ENCODE results near the gene MYMX. TPM values are rescaled to one million over a fixed set of nuclear protein-coding genes. Genes with fewer than 3 reads are reported as not detected.

MYMX gene
- total RNA-seq, 1 experiment from 2014 or later: not detected

DNA sequence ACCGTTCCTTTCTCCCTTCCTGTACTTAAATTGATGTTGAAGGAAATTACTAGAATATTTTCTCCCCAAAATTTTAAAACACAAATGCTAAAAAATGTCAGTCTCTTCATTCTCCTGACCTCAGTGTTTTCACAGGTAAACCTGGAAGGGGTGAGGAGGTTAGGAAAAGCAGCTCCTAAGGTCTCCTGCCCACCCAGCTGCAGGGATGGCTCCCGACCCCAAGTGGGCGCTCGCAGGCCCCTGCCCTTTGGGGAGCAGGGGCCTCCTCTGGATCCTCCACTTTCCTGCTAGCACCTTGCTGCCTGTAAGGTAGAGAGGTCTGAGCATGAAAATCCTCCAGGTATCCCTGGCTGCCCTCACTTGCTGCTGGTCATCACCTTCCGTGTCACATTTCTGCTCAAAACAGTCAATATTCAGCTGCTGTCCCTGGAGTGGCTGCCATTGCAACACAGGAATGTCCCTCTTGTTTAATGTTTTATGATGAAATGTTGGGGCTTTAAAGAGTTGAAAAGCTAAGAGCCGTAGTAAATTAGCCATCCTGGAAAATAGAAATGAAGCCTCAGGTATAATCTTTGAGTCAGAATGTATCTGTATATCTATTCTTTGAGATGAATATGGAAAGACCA is 19.3 kb downstream of the MYMX start:
- DNase-seq (ENCODE audit: low spot score): no peak
- H3K4me1 ChIP-seq (ENCODE audit: insufficient read depth, low read length, poor library complexity, severe bottlenecking): peaks cover 10% of the 10 kb centered on the region
- CTCF ChIA-PET: interaction anchor here (0.7 kb wide), 2 partner anchors 25 to 518 kb away, joined by 4 to 5 read pairs; no protein-coding TSS in a partner anchor
- H3K27ac ChIP-seq (ENCODE audit: low read depth, low read length, poor library complexity, severe bottlenecking): no peak overlapping the region
- H3K4me3 ChIP-seq (ENCODE audit: low read depth, low read length, poor library complexity, severe bottlenecking): no peak overlapping the region
- POLR2A ChIA-PET (ENCODE audit: low non-redundant PET): no interaction called here
- TF ChIP-seq, protein P1, sequence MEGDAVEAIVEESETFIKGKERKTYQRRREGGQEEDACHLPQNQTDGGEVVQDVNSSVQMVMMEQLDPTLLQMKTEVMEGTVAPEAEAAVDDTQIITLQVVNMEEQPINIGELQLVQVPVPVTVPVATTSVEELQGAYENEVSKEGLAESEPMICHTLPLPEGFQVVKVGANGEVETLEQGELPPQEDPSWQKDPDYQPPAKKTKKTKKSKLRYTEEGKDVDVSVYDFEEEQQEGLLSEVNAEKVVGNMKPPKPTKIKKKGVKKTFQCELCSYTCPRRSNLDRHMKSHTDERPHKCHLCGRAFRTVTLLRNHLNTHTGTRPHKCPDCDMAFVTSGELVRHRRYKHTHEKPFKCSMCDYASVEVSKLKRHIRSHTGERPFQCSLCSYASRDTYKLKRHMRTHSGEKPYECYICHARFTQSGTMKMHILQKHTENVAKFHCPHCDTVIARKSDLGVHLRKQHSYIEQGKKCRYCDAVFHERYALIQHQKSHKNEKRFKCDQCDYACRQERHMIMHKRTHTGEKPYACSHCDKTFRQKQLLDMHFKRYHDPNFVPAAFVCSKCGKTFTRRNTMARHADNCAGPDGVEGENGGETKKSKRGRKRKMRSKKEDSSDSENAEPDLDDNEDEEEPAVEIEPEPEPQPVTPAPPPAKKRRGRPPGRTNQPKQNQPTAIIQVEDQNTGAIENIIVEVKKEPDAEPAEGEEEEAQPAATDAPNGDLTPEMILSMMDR (conservative IDR thresholded peaks at IDR 0.05; ENCODE audit: low read depth, low read length): no peak
- TF ChIP-seq EZH2 (IDR thresholded peaks at IDR 0.05; ENCODE audit: borderline replicate concordance, low read depth, low read length, poor library complexity, severe bottlenecking): no peak
- TSS peak; percentile 10 for BruUV-seq (replicated peaks)
- H3K27me3 ChIP-seq (replicated peaks; ENCODE audit: insufficient read depth, low read depth, low read length, poor library complexity): no peaks in the 10 kb centered on the region
- H3K9me3 ChIP-seq (ENCODE audit: low read depth, low read length, poor library complexity, severe bottlenecking): no peaks in the 10 kb centered on the region
- intact Hi-C loops (cut with micrococcal nuclease; ENCODE audit: unreplicated experiment): loop anchor here (2.0 kb wide), 1 partner anchor 139 kb away; no protein-coding TSS in a partner anchor
- H3K36me3 ChIP-seq (ENCODE audit: insufficient read depth, low read length, poor library complexity, severe bottlenecking): peaks cover 16% of the 10 kb centered on the region

DNA sequence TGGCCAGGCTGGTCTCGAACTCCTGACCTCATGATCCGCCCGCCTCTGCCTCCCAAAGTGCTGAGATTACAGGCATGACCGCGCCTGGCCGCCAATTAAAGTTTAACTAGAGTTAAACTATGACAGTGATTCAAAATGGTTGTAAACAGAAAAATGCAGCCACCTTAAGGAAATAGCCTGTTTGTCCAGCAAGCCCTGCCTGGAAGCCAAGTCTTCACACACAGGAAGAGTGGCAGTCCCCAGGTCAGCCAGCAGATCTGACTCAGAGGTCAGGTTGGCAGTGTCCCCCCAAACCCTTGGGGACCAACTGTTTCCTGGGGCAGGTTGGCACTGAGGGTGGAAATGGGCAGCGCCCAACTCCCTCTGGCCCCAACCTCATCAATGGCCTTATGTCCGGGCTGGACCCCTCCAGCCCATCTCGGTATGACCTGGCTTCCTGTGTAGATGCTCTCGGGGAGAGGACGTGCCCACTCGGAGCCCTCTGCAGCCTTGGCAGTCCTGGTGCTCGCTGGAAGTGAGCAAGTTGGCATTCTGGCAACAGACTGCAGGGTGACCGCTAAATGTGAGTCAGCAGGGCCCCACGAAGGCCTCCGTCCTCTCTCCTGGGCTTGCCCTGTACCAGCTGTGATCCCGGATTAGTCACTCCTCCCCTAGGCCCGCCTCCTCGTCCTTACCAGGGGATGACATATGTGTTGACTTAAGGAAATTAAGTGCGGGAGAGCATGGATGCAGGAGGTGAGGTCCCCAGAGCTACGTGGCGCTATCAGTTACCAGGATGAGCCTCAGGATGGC is 20.5 kb downstream of the MYMX start:
- Histone ChIP-seq H3K4me3 (ENCODE audit: low read depth, low read length, poor library complexity, severe bottlenecking) (peak overlapping the region; percentile 62), H3K4me1 (ENCODE audit: insufficient read depth, low read length, poor library complexity, severe bottlenecking) (peaks cover 10% of the 10 kb centered on the region), H3K27me3 (replicated peaks; ENCODE audit: insufficient read depth, low read depth, low read length, poor library complexity) (no peaks in the 10 kb centered on the region), H3K36me3 (ENCODE audit: insufficient read depth, low read length, poor library complexity, severe bottlenecking) (peaks cover 6% of the 10 kb centered on the region), H3K9me3 (ENCODE audit: low read depth, low read length, poor library complexity, severe bottlenecking) (no peaks in the 10 kb centered on the region), H3K27ac (ENCODE audit: low read depth, low read length, poor library complexity, severe bottlenecking) (peak overlapping the region; percentile 55)
- intact Hi-C loops (cut with micrococcal nuclease; ENCODE audit: unreplicated experiment): no loop called here
- ChIA-PET CTCF (interaction anchor here (0.9 to 1.3 kb wide), 4 partner anchors 11 to 141 kb away, joined by 3 to 11 read pairs (median 4); partner anchors contain the start of gene SLC29A1), POLR2A (ENCODE audit: low non-redundant PET) (interaction anchor here (0.6 to 0.7 kb wide), 2 partner anchors 624 to 1485 kb away, joined by 7 to 10 read pairs; no protein-coding TSS in a partner anchor)
- TF ChIP-seq, protein P1 (conservative IDR thresholded peaks at IDR 0.05; ENCODE audit: low read depth, low read length): no peak
- DNase-seq (ENCODE audit: low spot score): peak; percentile 81
- BruUV-seq (replicated peaks): no TSS peak

DNA sequence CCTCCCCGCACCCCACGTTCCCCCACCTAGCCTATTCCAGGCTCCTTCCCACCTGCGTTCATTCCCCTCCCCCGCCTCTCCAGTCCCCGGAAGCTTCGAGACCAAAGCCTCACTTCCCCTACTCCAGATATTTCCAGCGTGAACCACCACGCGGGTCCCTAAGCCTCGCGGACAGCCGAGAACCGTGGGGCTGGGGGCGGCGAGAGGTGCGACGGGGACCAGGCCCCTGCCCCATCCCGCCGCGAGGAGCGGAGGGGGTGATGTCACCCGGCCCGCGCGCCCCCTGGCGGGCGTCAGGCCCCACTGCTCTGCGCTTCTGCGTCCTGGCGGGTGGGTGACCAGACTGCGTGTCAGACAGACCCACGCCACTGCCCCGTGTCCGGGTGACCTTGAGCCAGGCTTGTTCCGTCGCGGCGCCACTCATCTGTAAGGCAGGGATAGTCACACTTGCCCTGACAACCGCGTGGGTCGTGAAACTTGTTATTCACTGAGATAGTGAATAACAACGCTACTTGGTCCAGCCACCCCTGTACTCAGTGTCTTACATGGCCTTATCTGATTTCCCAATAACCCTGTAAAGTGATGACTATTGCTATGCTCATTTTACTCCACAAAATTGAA is 21.2 kb downstream of the MYMX start:
- no peaks in the 10 kb centered on the region for H3K27me3 ChIP-seq (replicated peaks; ENCODE audit: insufficient read depth, low read depth, low read length, poor library complexity)
- peak overlapping the region; percentile 55 for H3K27ac ChIP-seq (ENCODE audit: low read depth, low read length, poor library complexity, severe bottlenecking)
- BruUV-seq (replicated peaks): no TSS peak
- no peak for TF ChIP-seq EZH2 (IDR thresholded peaks at IDR 0.05; ENCODE audit: borderline replicate concordance, low read depth, low read length, poor library complexity, severe bottlenecking)
- TF ChIP-seq, protein P1 (conservative IDR thresholded peaks at IDR 0.05; ENCODE audit: low read depth, low read length): peak; percentile 98
- no peaks in the 10 kb centered on the region for H3K9me3 ChIP-seq (ENCODE audit: low read depth, low read length, poor library complexity, severe bottlenecking)
- H3K4me1 ChIP-seq (ENCODE audit: insufficient read depth, low read length, poor library complexity, severe bottlenecking): peaks cover 10% of the 10 kb centered on the region
- H3K4me3 ChIP-seq (ENCODE audit: low read depth, low read length, poor library complexity, severe bottlenecking): peak overlapping the region; percentile 62
- H3K36me3 ChIP-seq (ENCODE audit: insufficient read depth, low read length, poor library complexity, severe bottlenecking): no peaks in the 10 kb centered on the region
- CTCF ChIA-PET: interaction anchor here (0.9 to 1.3 kb wide), 4 partner anchors 12 to 141 kb away, joined by 3 to 11 read pairs (median 4); partner anchors contain the start of gene SLC29A1
- DNase-seq (ENCODE audit: low spot score): peak; percentile 77
- intact Hi-C loops (cut with micrococcal nuclease; ENCODE audit: unreplicated experiment): loop anchor here (1.0 kb wide), 1 partner anchor 66 kb away; no protein-coding TSS in a partner anchor
- POLR2A ChIA-PET (ENCODE audit: low non-redundant PET): no interaction called here

Measured in A673 (cell line).